T-helper 22 cell (primary cell): ENCODE data around the gene NEXMIF.
"Not testable (repeated sequence)": the region's sequence is repeated elsewhere in the genome, so short reads cannot be mapped to it uniquely, and the experiment has no call there.

Experiments
- DNase-seq: peaks from one replicate; pipeline ENCODE4 v3.0.0-alpha.2; 2020; ENCODE audit warnings: low read depth

The NEXMIF gene

DNA sequence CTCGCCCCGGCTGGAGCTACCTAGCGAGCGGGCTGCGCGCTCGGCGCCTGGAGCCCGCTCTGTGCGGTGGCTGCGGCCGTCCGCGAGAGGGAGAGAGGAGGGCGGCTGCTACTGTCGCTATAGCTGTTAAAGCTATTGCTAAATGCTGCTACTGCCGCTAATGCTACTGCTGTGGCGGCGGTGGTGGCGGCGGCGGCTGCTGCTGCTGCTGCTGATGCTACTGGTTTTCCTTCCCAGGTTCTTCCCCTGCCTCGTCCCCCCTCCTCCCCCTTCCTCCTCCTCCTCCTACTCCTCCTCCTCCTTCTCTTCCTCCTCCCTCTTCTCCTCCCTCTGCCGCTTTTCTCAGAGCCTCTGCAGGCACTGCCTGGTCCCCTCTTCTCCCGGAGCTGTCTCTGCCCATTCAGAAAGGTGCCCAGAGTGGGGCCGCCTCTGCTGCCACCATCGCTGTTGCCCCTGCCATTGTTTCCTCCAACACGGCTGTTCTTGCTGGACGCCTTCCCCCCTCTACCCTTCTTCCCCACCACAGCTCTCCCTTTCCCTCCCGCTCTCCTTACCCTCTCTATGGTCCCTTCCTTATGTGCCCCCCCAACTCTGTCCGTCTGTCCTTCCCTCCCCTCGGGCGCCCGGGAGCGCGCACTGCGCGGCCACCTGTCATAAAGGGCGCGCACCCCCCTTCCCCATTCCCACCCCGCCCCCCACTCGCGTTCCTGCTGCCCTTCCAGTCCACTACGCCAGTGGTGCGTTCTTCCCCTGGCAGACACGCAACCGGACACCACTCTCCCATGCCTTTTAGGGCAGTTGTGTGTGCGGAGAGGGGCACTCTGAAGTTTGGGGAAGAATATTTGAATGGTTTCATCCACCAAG lies at the start of gene NEXMIF:
NEXMIF (minus strand) TSS at position 228 of the 864 bp plus-strand sequence.
- no peak for DNase-seq

- not testable (repeated sequence) for DNase-seq
These were observed 36.7 kb upstream of the NEXMIF start for GRCh38 chrX:74961962-74962361.

DNA sequence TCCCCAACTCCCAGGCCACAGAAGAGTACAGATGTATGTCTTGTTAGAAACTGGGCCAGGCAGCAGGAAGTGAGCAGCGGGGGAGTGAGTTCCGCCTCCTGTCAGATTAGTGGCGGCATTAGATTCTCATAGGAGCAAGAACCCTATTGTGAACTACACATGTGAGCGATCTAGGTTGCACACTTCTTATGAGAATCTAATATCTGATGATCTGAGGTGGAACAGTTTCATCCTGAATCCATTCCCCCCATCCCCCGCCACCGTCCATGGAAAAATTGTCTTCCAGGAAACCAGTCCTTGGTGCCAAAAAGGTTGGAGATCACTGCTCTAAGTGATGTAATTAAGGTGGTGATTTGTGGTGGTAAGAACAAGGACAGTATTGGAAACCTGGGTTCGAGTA lies 24.5 kb upstream of the NEXMIF start:
- DNase-seq, result no peak

GRCh38 chrX:74940414-74940813 lies 15.2 kb upstream of the NEXMIF start:
- no peak for DNase-seq

GRCh38 chrX:74931214-74931613 lies 6.0 kb upstream of the NEXMIF start:
- no peak for DNase-seq

DNA sequence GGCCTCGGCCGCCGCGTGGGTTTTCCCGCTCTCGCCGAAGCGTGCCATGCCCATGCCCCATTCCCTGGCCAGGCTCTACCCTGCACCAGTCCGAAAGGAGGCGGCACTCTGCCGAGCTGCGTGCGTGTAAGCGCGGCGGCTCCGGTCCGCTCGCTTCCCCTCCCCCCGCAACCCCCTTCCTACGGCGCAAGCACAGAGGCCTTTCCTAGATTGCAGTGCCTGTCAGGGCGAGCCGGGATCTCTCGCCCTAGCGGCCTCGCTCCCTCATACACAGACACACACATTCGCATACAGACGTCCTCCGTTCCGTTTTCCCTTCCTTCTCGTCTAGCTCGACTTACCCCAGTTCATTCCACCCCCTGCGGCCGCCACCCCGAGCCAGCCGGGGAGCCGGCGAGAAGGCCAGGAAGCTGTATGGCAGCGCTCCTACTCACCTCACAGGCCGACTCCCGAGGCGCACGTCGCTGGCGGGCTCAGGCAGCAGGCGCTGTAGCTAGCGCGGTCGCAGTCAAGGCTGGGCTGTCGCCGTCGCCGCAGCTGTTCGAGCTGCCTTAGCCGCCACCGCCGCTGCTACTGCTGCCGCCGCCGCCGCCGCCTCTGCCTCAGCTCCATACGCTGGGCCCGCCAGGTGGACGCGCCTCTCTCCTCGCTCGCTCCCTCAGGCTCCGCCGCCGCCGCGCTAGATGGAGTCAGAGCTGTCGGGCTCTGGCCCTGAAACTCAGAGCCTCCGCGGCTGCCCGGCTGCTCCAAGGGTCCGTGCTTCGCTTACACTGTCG lies 615 bp downstream of the NEXMIF start:
- DNase-seq, result no peak

DNA sequence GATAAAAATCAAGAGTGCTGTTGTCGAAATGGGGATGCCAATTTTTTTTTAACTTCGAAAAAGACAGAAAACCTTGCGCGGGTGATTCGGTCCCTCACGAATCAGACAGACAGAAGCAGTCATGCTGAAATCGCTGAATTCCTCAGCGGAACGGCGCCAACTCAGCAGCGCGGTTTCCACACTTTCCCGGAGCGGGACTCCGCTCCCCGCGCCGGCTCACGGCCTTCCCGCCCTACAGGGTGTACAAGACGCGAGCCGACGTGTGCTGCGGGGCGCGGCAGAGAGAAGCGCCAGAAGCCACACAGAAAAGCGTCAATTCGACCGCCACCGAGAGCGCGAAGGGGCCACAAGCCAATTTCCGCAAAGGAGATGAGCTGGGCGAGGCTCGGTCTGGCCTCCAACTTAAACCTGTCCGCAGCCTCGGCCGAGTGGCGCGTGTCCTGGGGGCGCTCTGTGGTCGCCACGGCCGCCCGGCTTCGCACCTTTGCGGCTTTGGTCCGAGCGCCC lies 1.3 kb downstream of the NEXMIF start:
- DNase-seq, result no peak

DNA sequence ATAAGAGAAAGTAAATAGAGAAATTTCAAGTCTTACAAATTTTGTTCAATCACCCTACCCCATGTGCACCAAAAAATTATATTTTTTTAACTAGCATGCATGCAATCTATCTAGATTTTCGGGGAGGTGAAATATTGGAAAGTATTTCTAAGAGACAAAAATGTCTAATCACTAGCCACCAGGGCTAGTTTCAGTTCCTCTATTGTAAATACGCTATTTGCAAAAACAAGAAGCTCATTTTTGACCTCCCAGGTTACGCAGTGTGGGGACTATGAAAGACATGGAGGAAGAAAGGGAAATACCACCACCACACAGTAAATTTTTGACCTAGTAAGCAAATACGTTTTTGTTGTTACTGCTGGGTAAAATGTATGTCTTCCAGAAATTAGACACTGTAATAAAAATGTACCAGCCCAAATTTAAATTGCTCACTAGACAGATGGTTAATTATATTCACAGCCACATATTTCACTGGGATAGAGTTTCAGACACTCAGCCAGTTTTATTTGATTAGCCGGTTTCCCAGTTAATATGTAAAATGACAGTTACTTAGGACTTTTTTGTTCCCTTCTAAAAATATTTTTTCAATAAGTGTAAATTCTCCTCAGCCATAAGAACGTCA lies 2.2 kb downstream of the NEXMIF start:
- no peak for DNase-seq

GRCh38 chrX:74911494-74911893 lies 13.8 kb downstream of the NEXMIF start:
- DNase-seq, result no peak

DNA sequence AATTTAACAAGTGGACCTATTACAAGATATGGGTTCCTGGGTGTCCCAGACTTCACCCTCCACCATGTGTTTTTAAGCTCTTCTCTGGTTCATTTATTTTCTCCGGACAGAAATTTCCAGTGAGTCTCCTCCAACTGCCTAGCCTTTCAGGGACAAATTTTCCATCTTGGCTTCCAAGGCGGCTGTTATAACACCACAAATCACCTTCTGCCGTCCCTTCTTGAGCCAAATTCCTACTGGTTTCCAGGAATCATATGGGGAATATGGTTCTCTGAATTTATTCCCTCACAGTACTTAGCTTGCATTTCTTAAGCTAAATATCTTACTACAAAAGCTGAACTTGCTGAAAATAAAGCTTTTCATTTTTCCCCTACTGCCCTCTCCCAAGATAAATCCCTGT lies 18.8 kb downstream of the NEXMIF start:
- DNase-seq, result no peak

DNA sequence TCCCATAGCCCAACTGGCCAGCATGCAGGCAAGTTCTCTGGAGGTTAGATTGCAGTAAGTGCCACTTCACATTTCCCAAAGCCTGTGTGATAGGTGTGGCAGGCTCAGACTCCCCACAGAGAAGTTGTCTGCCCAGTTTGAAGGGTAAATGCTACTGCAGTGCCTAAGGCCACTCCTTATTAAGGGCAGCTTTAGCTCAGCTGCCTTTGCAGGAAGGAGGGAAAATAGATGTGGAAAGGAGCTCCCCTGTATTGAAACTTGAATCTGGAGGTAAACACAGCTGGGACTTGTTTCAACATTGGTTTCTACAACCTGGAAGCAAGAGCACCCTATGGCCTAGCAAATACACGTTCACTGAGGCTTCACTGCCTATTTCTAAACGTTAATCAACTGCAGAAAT lies 22.4 kb downstream of the NEXMIF start:
- no peak for DNase-seq

DNA sequence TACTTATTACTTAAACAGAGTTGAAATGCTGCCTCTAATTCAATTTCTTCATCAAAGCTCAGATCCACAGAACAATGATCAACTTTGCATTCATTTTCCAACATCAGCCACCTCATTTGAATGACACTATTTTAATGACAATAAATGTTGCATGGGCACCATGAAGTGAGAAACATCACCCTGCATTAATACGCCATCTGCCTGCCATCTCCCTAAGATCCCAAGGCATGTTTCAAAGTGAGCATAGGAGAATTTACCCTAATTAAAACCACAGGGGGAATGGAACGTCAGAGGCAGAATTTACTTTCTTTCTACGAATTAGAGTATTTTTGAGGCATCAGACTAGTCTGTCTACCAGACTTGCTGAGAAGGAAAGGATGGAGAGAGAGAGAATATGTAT lies 32.7 kb downstream of the NEXMIF start:
- no peak for DNase-seq

DNA sequence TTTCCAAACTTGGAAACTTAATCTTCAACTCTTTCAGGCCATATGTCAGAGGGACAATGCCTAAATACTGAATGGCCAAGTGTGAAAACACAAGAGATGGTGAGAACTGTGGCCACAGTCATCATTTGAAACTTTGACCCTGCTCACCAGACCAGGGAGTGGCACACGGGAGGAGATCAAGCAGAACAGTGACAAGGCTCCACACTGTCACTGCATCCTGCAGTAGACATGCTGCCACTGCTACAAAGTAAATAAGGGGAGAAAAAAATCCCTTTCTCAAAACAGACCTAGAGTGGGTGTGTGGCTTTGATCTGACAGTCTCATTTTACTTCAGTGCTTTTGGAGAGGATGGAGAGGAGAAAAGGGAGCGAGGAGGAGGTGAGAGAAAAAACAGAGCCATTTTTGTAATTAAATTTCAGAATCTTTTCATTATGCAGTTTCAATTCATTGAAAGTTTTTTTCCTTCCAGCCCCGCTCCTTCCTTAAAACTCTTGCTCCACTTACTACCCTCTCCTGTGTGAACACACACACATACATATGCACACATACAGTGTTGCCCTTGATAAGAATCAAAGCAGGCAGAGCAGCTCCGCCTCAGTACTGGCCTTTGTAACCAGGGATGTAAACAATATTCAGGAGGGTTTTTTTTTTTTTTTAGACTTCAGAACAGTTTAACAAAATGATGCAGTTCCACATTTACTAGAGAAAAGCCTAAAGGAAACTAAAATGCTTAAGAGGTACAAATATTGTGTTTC lies 34.4 kb downstream of the NEXMIF start:
- DNase-seq, result no peak

- DNase-seq, result not testable (repeated sequence)
These were observed 42.9 kb downstream of the NEXMIF start for GRCh38 chrX:74882383-74882782.

GRCh38 chrX:74865725-74866124 lies 59.5 kb downstream of the NEXMIF start:
- no peak for DNase-seq

- DNase-seq, result no peak
These were observed 72.0 kb downstream of the NEXMIF start for GRCh38 chrX:74853255-74853654.

DNA sequence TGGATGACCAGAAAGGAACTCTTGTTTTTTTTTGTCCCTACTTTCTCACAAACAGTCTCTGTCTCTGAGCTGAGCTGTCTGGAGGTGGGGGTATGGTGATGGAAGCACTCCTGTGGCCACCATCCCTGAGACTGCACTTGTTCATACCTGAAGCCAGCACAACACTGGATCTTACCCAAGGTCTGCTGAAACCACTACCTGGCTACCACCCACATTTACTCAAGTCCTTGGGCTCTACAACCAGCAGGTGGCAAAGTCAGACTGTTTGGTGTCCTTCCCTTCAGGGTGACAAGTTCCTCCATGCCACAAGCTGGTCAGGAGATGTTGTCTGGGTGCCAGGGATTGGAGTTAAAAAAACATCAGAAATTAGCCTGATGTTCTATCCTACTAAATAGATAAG lies 89.7 kb downstream of the NEXMIF start:
- no peak for DNase-seq

DNA sequence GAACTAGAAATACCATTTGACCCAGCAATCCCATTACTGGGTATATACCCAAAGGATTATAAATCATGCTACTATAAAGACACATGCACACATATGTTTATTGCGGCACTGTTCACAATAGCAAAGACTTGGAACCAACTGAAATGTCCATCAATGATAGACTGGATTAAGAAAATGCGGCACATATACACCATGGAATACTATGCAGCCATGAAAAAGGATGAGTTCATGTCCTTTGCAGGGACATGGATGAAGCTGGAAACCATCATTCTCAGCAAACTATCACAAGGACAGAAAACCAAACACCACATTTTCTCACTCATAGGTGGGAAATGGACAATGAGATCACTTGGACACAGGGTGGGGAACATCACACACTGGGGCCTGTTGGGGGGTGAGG lies 105.5 kb downstream of the NEXMIF start:
- not testable (repeated sequence) for DNase-seq

GRCh38 chrX:74814681-74815080 lies 110.6 kb downstream of the NEXMIF start:
- no peak for DNase-seq

GRCh38 chrX:74804574-74804973 lies 120.7 kb downstream of the NEXMIF start:
- DNase-seq, result no peak

- DNase-seq, result no peak
These were observed 125.2 kb downstream of the NEXMIF start for GRCh38 chrX:74800062-74800461.

- no peak for DNase-seq
These were observed 127.8 kb downstream of the NEXMIF start for GRCh38 chrX:74797338-74797887.
